HUDEP-2 (cell line): Measurements from ENCODE around the gene UBALD1.

Experiments used
- DNase-seq, 76 experiments: peaks; one replicate each; lab custom pipeline; 2025; ENCODE audit not compliant: unreplicated experiment in 76 of 76; lab: John Stamatoyannopoulos, UW

Gene UBALD1

GRCh38 chr16:4564661-4565267 is 49.9 kb downstream of the UBALD1 start:
- no peak for DNase-seq

- no peak for DNase-seq
Observed at GRCh38 chr16:4561596-4561995, 53.1 kb downstream of the UBALD1 start.
